ENCODE data around the gene ALDH4A1. TPM values are rescaled to one million over a fixed set of nuclear protein-coding genes. Genes with fewer than 3 reads are reported as not detected.

Gene ALDH4A1
- total and polyA plus RNA-seq, 7 donors, result 19.5 to 81.1 (median 31.9) TPM

GRCh38 chr1:18918417-18918816 lies 16.1 kb upstream of the ALDH4A1 start:
- WGBS, 3 donors, result 95 to 98% (median 96%) methylated on average over 14 of the region's 14 CpGs

DNA sequence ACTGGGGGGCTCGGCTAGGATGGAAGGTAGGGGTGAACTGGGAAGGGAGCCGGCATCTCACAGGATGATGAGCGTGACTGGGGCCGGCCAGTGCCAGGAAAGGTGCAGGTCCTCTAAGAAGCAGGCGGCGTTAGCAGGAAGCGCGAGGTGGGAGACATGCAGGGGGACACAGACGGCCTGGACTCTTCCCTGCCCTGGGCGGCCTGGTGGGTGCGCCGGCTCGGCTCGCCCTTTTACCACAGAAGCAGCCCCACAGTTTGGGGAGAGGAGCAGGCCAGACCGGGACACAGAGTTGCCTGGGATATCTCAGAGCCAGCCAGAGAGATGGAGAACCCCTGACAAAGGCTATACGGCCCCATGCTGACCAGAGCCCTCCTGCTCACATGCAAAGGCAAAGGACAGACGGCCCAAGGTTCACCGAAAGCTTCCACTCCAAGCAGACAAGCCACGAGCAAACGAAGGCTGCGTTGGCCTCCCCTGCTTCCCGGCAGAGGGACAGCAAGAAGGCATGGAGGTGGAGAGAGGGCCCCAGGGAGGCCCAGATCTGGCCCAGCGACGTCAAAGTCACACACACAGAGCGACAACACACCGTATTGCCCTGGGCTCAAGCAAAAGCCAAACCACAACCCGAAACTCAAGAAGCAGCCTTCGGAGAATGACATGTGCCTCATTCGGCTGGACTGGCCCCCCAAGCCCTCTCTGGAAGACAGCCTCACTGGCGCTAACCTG lies 14.9 kb upstream of the ALDH4A1 start:
- no peak for TF ChIP-seq CTCF (IDR thresholded peaks at IDR 0.05)
- Histone ChIP-seq H3K4me3 (no peak overlapping the region), H3K4me1 (peaks cover 16% of the 10 kb centered on the region), H3K36me3 (ENCODE audit: insufficient read depth in 1 of 2, low read depth in 1 of 2) (peaks cover 0 to 17% of the 10 kb centered on the region in 2 donors), H3K9me3 (no peaks in the 10 kb centered on the region), H3K27ac (no peak overlapping the region), H3K27me3 (ENCODE audit: insufficient read depth in 3 of 3, low read length in 2 of 3) (no peaks in the 10 kb centered on the region)
- 91 to 94% (median 92%) methylated on average over 30 of the region's 30 CpGs for WGBS, 3 donors
- intact Hi-C loops (cut with DNase I), result no loop called here
- DNase-seq (no peak), ATAC-seq (no peak)

More at GRCh38 chr1:18918417-18918816, 16.1 kb upstream of the ALDH4A1 start:
- no peak for DNase-seq
- Histone ChIP-seq H3K27ac (no peak overlapping the region), H3K4me1 (peaks cover 25% of the 10 kb centered on the region), H3K4me3 (no peak overlapping the region), H3K36me3 (ENCODE audit: insufficient read depth in 1 of 2, low read depth in 1 of 2) (peaks cover 0 to 17% of the 10 kb centered on the region in 2 donors), H3K27me3 (ENCODE audit: insufficient read depth in 3 of 3, low read length in 2 of 3) (no peaks in the 10 kb centered on the region), H3K9me3 (no peaks in the 10 kb centered on the region)
- TF ChIP-seq CTCF (IDR thresholded peaks at IDR 0.05), result no peak
- intact Hi-C loops (cut with DNase I), result no loop called here
- ATAC-seq, result no peak

GRCh38 chr1:18915341-18915740 lies 13.0 kb upstream of the ALDH4A1 start:
- Histone ChIP-seq H3K36me3 (ENCODE audit: insufficient read depth in 1 of 2, low read depth in 1 of 2) (peaks cover 0 to 29% of the 10 kb centered on the region in 2 donors), H3K4me3 (no peak overlapping the region), H3K4me1 (peaks cover 7% of the 10 kb centered on the region), H3K27ac (no peak overlapping the region), H3K9me3 (no peaks in the 10 kb centered on the region), H3K27me3 (ENCODE audit: insufficient read depth in 3 of 3, low read length in 2 of 3) (no peaks in the 10 kb centered on the region)
- DNase-seq (no peak), ATAC-seq (no peak)
- intact Hi-C loops (cut with DNase I), result no loop called here
- WGBS, 3 donors, result 95% methylated on average over 7 of the region's 7 CpGs
- no peak for TF ChIP-seq CTCF (IDR thresholded peaks at IDR 0.05)

GRCh38 chr1:18913065-18913835 lies 10.9 kb upstream of the ALDH4A1 start:
- H3K27ac ChIP-seq, result peak overlapping the region; percentile 55
- peaks cover 0 to 46% of the 10 kb centered on the region in 2 donors for H3K36me3 ChIP-seq (ENCODE audit: insufficient read depth in 1 of 2, low read depth in 1 of 2)
- ATAC-seq, result peak; percentile 83 to 95 (median 91)
- no peaks in the 10 kb centered on the region for H3K9me3 ChIP-seq
- H3K4me1 ChIP-seq, result peaks cover 8% of the 10 kb centered on the region
- WGBS, 3 donors, result 20 to 28% (median 22%) methylated on average over 22 of the region's 22 CpGs
- TF ChIP-seq CTCF (IDR thresholded peaks at IDR 0.05), result peak; percentile 82
- peak; percentile 87 to 92 for DNase-seq
- intact Hi-C loops (cut with DNase I), result loop anchor here in 1 of 2 donors (5.0 kb wide), 1 partner anchor 34 kb away; no protein-coding TSS in a partner anchor
- H3K4me3 ChIP-seq, result no peak overlapping the region
- no peaks in the 10 kb centered on the region for H3K27me3 ChIP-seq (ENCODE audit: insufficient read depth in 3 of 3, low read length in 2 of 3)
